Ovary (tissue), 3 donors: ENCODE measurements around the gene SMG6.

ENCODE experiments used
- EP300 ChIP-seq: sonication (generic); formaldehyde crosslinking; IDR thresholded peaks from one replicate; pipeline ENCODE4 v1.6.1; 2017; ENCODE audit warnings: antibody characterized with exemption
- POLR2A ChIP-seq: fragments of 450-650 bp; IDR thresholded peaks from one replicate; pipeline ENCODE4 v1.6.1; 2017; ENCODE audit warnings: antibody characterized with exemption, mild to moderate bottlenecking, moderate library complexity
- TF ChIP-seq, protein P1 (sequence below), 3 donors: fragments of 450-650 bp in 2 of 3; fragments of 200-600 bp in 1 of 3; IDR thresholded peaks; one replicate each; pipeline versions ENCODE4 v1.5.1 to v1.8.0; 2016 to 2022; ENCODE audit warnings: antibody characterized with exemption in 3 of 3, mild to moderate bottlenecking in 1 of 3
- donor health status: DM: no; HTN: no; CAD: no.

DNA sequence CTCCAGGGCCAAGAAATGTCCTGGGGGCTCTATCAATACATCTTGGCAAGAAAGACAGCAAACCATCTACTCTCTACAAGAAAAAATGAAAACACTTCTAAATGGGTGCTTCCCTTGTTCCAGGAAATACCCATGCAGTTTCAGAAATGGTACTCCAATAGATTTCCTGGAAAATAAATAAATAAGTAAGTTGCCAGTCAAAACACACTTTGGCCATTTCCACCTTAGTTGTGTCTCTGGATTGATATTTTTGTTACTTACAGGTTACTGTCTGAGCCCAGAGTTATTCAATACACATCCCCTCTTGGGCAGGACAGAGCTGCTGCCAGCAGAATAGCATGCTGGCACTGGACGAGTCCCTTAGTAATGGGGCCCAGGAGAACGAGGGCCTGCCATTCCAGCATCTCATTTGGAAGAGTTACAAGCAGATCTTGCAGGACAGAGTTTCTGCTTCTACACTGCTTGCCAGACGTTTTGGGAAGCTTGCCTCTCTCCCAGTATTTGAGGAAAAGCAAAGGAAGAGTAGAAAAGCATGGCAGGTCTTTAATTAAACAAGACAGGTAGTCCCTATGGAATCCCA lies 100.5 kb downstream of the SMG6 start:
- TF ChIP-seq, protein P1, sequence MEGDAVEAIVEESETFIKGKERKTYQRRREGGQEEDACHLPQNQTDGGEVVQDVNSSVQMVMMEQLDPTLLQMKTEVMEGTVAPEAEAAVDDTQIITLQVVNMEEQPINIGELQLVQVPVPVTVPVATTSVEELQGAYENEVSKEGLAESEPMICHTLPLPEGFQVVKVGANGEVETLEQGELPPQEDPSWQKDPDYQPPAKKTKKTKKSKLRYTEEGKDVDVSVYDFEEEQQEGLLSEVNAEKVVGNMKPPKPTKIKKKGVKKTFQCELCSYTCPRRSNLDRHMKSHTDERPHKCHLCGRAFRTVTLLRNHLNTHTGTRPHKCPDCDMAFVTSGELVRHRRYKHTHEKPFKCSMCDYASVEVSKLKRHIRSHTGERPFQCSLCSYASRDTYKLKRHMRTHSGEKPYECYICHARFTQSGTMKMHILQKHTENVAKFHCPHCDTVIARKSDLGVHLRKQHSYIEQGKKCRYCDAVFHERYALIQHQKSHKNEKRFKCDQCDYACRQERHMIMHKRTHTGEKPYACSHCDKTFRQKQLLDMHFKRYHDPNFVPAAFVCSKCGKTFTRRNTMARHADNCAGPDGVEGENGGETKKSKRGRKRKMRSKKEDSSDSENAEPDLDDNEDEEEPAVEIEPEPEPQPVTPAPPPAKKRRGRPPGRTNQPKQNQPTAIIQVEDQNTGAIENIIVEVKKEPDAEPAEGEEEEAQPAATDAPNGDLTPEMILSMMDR (IDR thresholded peaks at IDR 0.05) = no peak
- TF ChIP-seq POLR2A = no peak
- TF ChIP-seq EP300 = no peak
